Measurements from ENCODE around the gene GARIN5A. TPM values are rescaled to one million over a fixed set of nuclear protein-coding genes. Genes with fewer than 3 reads are reported as not detected.
A peak's percentile ranks its signal among the peaks of the same experiment; 100 is the strongest.

GARIN5A gene
- total and polyA plus RNA-seq, 12 donors, result 1.2 to 4.3 (median 1.9) TPM

GRCh38 chr19:50518091-50519005 lies 41.7 kb upstream of the GARIN5A start:
- Histone ChIP-seq H3K4me1 (no peaks in the 10 kb centered on the region), H3K27me3 (peaks cover 0 to 13% (median 0%) of the 10 kb centered on the region in 7 donors), H3K36me3 (no peaks in the 10 kb centered on the region), H3K9me3 (no peaks in the 10 kb centered on the region), H3K27ac (no peak overlapping the region), H3K4me3 (no peak overlapping the region)
- DNase-seq (no peak), ATAC-seq (no peak)
- intact Hi-C loops (cut with DNase I), result loop anchor here in 1 of 10 donors (10.0 kb wide), 1 partner anchor 286 kb away; no protein-coding TSS in a partner anchor
- peak in 1 of 9 donors; percentile 10 for TF ChIP-seq CTCF (IDR thresholded peaks at IDR 0.05)
- WGBS, 2 donors, result 94 to 96% methylated on average over 78 to 87 of the region's 87 CpGs

GRCh38 chr19:50517704-50518075 lies 41.0 kb upstream of the GARIN5A start:
- DNase-seq, result no peak
- H3K4me3 ChIP-seq, result no peak overlapping the region
- TF ChIP-seq CTCF (IDR thresholded peaks at IDR 0.05), result no peak
- H3K36me3 ChIP-seq, result no peaks in the 10 kb centered on the region
- H3K4me1 ChIP-seq, result no peaks in the 10 kb centered on the region
- H3K27ac ChIP-seq, result no peak overlapping the region
- intact Hi-C loops (cut with DNase I), result loop anchor here in 1 of 10 donors (10.0 kb wide), 1 partner anchor 287 kb away; no protein-coding TSS in a partner anchor
- H3K27me3 ChIP-seq, result peaks cover 0 to 13% (median 0%) of the 10 kb centered on the region in 7 donors
- H3K9me3 ChIP-seq, result no peaks in the 10 kb centered on the region
- WGBS, 2 donors, result 97 to 98% methylated on average over 36 to 37 of the region's 37 CpGs
- no peak for ATAC-seq

- Histone ChIP-seq H3K36me3 (no peaks in the 10 kb centered on the region), H3K27me3 (peaks cover 0 to 13% (median 0%) of the 10 kb centered on the region in 7 donors), H3K27ac (no peak overlapping the region), H3K9me3 (no peaks in the 10 kb centered on the region), H3K4me3 (no peak overlapping the region), H3K4me1 (peaks cover 0 to 1% (median 0%) of the 10 kb centered on the region in 9 donors)
- 65 to 74% methylated on average over 44 to 53 of the region's 53 CpGs for WGBS, 2 donors
- ATAC-seq (no peak), DNase-seq (no peak)
- TF ChIP-seq CTCF (IDR thresholded peaks at IDR 0.05), result no peak
- intact Hi-C loops (cut with DNase I), result loop anchor here in 1 of 10 donors (10.0 kb wide), 1 partner anchor 288 kb away; no protein-coding TSS in a partner anchor
These were observed 40.5 kb upstream of the GARIN5A start for GRCh38 chr19:50516964-50517703.

GRCh38 chr19:50516456-50516855 lies 39.8 kb upstream of the GARIN5A start:
- Histone ChIP-seq H3K27me3 (peaks cover 0 to 13% (median 0%) of the 10 kb centered on the region in 7 donors), H3K4me1 (peaks cover 0 to 8% (median 0%) of the 10 kb centered on the region in 9 donors), H3K36me3 (no peaks in the 10 kb centered on the region), H3K9me3 (no peaks in the 10 kb centered on the region), H3K4me3 (no peak overlapping the region), H3K27ac (no peak overlapping the region)
- ATAC-seq (no peak), DNase-seq (no peak)
- no peak for TF ChIP-seq CTCF (IDR thresholded peaks at IDR 0.05)
- intact Hi-C loops (cut with DNase I), result loop anchor here in 1 of 10 donors (10.0 kb wide), 1 partner anchor 288 kb away; no protein-coding TSS in a partner anchor
- 68 to 72% methylated on average over 12 of the region's 12 CpGs for WGBS, 2 donors
